HG03460 (cell line): ENCODE measurements around the gene P2RX1.

Experiments
- ATAC-seq: cut with Tn5 transposase; IDR thresholded peaks from one replicate; pipeline ENCODE4 v1.9.1; 2021; ENCODE audit not compliant: unreplicated experiment

P2RX1 gene

DNA sequence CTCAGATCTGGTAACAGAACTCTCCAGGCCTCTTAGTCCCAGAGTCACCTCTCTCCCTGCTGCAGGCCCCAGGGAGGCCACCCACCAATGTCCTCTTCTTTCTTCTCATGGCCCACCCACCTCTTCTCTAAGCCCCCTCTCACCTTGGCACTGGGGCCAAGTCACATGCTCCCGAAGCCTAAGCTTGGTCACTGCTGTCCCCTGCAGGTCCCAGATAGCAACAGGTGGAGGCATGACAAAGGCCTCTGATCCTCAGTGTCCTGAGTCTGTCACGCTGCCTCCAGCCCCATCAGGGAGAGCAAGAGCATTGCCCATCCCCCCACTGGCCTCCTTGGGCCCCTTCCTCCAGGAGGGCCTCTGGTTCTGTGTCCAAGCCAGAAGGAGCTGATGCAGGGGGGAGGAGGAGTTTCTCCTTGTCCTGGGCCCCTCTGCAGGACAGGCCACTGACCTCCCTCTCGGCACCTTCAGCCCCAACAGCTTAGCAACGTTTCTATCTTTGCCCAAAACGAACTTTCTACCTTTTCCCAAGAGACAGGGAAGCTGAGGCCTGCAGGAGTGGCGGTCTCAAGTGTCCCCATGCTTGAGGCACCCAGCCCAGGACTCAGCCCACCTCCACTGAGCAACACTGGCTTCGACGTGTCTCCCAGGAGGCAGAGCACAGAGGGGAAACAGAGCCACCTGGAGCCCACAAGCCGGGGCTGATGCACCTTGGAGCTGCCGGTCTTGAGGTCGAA is 8.6 kb downstream of the P2RX1 start:
- ATAC-seq = no peak

DNA sequence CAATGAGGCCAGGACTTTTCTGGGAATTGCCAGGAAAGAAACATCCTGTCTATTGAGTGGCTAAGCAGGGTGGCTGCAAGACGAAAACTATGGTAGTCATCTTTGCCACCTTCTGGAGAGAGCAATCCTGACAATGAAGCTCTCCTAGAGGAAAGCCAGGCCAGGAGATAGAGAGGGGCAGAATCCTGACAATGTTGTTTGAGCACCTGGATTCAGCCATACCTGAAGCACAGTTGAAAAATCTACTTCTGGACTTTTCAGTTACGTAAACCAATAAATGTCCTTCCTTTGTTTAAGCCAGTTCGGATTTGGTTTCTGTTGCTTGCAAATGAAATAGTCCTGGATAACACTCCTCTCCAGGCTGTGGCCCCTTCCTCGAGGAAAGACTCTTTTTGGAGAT is 9.4 kb downstream of the P2RX1 start:
- ATAC-seq = no peak

DNA sequence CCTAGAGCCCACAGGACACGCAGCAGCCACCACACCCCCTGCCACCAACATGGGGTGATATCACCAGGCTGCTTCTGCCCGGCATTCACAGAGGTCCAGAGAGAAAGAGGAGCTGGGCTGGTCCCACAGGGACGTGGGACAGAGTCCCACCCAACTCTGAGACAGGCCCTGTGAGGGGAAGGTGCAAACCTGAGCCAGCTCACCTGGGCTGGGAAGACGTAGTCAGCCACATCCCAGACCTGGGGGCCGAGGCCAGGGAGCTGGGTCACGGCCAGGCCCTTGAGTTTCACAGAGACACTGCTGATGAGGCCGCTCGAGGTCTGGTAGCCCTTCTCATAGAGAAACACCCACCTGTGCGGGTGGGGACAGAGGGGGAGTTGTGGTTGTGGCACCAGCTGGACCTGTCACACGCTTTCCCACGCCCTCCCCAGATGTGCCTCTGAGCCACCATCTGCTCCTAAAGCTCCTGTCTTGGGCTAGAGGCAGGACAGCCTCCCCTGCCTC is 11.2 kb downstream of the P2RX1 start:
- ATAC-seq = peak; percentile 52

DNA sequence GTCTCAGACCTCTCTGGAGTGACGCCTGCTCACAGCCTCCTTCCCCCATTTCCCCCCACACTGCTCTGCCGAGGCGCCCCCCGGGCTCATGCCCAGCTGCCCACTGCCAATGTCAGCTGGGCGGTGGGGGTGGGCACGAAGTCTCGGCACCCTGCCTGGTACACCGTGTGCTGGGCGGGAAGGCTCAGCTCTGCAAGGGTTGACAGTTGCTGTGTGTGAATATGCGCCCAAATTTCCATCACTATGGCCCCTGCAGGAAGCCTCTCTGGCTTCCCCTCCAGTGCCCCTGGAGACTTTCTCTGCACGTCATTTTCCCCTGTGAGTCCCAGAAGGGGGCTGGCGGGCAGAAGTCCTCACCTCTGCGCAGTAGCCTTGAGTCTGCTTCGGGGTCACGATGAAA is 11.8 kb downstream of the P2RX1 start:
- peak; percentile 20 for ATAC-seq

DNA sequence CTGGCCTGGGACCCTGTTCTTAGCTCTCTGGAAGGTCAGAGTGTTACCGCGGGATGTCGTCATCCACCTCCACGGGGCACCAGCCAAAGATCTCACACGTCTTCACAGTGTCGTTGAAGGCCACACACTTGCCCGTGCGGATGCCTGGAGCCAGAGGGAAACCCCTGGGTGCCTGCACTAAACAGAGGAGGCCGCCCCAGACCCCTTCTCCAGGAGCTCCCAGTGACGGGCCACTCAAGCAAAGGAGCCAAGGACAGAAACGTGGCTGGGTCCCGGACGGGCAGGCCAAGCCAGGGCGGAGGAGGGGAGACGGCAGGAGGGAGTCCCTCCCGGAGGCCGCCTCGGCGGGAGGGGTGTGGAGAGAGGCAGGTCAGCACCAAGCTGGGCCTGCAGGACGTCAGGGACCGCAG is 12.4 kb downstream of the P2RX1 start:
- ATAC-seq = no peak

DNA sequence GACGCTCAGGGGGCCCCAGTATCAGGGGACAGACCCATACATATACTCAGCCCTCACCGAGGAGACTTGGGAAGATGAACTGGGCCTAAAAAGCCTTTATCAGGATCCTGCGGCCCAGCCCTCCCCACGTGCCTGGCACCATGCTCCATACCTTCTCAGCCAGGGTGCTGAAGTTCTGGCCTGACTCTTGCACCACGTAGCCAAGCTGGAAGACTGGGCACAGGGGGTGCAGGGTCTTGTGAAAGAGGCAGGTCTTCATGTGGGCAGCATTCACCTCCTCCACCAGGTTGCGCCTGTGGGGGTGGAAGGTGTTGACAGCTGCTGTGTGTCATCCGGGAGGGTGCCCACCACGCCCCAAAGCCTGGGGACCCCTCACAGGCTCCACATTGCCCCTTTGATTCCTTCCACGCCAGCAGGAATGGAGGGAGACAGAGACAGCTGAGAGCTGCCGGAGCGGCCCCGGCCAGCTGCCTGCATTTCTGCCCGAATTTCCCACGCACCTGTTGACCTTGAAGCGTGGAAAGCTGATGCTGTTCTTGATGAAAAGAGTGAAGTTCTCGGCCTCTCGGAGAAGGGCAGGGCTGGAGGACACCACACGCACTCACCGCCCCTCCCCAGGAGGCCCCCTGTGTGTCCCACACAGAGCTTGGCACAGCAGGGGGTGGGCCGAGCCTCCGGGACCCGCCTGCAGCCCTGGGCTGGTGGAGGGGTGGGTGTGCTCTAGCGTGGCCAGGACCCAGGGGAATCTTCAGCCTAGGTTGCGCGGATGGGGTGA is 13.0 kb downstream of the P2RX1 start:
- ATAC-seq = no peak

DNA sequence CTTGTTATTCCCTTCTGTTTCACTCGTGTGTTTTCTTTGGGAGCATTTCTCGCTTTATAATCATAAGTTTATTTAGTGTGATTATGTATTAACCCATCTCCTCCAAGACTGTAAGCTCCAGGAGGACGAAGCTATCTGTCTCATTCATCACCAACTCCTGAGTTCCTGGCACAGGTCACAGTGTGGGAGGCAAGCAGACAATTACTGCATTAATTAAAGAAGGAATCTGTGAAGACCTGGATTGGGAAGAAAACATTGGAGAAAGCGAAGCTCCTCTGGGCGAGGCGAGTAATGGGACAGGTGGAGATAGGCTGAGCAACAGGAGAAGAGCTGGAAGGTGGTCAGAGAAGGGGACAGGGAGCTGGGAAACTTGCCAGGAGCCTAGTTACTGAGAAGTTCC is 15.6 kb downstream of the P2RX1 start:
- no peak for ATAC-seq

DNA sequence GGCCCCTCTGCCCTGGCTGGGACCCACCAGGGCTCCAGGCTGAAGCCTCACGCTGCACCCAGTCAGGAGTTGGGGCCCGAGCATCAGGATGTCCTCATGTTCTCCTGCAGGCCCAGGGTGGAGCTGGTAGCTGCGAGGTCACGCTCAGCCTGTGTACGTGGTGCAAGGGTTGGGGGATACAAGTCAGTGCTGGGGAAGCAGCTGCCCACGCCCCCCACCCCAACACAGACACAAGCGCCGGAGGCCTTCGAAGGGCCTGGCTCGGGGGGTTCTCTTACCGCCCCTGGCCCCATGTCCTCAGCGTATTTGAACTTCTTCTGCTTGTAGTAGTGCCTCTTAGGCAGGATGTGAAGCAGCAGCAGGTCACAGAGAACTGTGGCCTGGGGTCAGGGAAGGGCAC is 18.5 kb downstream of the P2RX1 start:
- ATAC-seq = no peak

DNA sequence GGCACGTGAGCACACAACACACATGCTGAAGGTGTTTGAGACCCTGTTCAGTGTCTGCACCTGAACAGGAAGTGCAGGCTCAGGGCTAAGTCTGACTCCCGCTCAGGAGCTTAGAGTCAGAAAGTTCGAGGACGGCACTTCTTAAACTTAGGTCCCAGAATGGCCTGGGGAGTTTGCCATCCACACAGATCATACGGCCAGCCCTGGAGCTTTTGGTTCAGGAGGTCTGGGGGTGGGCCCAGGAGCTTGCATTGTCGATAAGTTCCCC is 19.4 kb downstream of the P2RX1 start:
- no peak for ATAC-seq

DNA sequence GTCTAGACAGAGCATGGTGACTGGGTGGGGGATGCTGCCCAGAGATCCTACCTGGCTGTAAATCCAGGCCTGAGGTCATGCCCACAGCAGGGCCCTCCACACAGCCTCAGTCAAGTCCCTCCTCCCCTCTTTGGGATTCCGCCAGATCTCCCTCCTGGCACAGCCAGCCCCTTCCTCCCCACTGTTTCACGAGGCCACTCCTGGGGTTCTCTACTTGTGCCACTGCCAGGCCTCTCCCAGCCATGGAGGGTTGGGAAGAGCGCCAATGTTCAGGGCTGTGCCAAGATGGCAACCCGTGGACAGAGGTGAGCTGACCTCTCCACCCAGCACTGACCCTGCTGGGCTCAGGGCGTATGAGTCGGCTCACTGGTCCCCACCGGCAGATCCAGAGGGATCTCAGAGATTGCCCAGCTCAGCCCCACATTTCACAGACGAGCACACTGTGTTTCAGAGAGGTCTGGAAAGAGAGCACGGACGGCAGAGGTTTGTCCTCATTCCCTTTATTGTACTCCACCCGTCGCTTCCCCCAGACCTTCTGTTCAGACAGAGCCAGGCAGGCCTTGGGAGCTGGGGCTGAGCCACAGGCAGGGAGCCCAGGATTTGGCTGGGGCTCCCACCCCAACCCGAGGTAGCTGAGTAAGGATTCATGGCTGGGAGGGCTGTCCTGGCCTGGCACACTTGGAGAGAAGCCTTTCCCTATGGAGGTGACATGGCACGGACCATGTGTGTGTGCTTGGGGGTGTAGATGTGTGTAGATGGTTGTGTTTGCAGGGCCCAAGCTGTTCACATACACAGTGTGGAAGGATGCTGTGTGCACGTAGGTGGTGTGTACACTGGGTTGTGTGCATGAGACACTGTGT is 19.9 kb downstream of the P2RX1 start:
- ATAC-seq = no peak

DNA sequence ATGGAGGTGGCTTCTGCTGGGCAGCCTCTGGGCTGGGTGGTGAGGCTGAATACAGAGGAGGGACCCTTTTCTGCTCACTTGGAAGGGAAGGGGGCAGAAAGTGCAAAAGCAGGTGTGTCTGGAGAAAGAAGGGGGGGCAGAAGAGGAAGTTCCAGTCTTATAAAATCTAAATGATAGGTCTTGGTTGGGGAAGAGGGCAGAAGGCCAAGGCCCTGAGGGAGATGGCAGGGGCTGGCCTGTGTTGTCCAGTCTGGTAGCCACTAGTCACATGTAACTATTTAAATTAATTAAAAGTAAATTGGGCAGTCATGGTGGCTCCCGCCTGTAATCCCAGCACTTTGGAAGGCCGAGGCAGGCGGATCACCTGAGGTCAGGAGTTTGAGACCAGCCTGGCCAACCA is 20.9 kb downstream of the P2RX1 start:
- ATAC-seq = no peak

DNA sequence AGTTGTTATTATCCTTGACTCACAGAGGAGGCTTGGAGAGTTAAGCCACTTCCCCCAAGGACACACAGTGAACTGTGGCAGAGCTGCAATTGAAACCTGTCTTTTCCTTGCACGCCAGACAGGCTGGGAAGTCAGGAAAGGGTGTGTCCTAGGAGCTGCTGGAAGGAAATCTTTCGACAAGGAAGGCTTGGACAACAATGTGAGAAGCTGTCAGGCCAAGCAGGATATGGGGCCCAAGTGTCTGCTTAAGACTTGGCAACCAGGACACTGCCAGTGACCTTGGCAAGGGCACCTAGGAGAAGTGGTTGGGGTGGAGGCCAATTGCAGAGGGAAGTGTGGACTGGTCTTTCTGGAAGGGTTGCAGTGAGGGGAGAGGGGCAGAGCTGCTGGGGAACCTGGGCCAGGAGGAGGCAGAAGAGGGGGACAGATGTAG is 21.3 kb downstream of the P2RX1 start:
- ATAC-seq = no peak

DNA sequence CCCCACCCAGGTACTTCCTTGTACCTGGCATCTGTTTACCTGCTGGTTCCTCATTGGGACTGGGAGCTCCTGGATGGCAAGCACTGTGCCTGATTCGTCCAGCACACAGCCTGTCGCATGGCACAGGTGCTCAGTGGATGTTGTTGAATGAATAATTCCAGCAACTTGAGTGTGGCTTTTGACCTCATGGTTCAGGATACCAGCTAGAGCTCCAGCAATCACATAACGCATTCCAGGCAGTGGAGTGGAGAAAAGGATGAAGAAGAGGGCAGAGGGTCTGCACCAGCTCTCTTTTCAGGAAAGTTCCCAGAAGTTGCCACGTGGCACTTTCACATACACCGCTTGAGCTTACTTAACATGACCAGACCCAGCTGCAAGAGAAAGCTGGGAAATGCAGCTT is 22.1 kb downstream of the P2RX1 start:
- ATAC-seq = no peak

DNA sequence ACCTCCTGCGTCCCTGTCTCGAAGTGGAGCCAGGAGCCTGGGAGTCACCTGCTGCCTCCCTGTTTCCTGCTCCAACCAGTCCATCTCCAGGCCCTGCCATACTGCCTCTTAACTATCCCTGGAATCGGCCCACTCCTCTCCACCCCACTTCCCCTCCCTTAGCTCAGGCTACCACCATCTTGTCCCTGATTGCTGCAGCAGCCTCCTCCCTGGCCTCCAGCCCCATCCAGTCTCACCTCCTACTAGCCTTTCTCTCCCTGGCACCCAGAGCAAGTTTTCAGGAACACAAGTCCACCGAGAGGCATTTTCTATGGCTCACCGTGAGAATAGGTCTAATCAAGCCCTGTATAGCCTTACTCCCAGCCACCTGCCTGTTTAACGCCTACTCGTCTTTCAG is 22.5 kb downstream of the P2RX1 start:
- ATAC-seq = no peak

DNA sequence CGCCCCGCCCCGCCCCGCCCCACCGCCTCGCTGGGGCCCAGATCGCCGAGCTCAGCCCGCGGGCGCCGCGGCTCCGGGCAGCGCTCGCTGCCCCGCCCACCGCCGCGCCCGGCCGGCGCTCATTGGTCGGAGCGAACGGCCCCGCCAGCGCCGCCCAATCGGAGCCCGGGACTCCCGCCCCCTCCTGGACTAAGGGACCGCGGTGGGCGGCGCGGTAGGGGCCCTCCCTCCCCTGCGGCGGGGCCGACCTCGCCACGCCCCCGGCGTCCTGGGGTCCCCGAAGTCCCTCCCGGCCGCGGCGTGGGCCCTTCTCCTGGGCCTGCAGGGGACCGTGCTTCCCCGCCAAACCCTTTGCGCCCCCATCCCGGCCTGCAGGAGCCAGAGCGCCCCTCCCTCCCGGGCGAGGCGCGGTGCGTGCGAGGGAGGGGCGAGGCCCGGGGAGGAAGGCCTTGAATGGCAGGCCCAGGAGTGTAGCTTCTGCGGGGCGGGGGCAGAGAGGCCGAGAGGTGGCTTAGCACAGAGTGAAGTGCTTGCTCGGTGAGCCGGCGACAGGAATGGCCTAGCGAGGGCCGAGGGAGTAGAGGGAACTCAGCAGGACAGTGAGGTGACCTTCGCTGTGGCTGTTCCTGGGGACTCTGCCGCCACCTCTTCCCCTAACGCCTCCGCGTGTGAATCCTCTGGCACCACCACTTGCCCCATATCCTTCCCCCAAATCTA is 23.1 kb downstream of the P2RX1 start, which contains the start of gene CAMKK1:
TSS of gene CAMKK1 (minus strand) at position 51 of the 717 bp plus-strand sequence. CDS start 7,366 bp downstream, outside the sequence.
- ATAC-seq = peak; percentile 73

DNA sequence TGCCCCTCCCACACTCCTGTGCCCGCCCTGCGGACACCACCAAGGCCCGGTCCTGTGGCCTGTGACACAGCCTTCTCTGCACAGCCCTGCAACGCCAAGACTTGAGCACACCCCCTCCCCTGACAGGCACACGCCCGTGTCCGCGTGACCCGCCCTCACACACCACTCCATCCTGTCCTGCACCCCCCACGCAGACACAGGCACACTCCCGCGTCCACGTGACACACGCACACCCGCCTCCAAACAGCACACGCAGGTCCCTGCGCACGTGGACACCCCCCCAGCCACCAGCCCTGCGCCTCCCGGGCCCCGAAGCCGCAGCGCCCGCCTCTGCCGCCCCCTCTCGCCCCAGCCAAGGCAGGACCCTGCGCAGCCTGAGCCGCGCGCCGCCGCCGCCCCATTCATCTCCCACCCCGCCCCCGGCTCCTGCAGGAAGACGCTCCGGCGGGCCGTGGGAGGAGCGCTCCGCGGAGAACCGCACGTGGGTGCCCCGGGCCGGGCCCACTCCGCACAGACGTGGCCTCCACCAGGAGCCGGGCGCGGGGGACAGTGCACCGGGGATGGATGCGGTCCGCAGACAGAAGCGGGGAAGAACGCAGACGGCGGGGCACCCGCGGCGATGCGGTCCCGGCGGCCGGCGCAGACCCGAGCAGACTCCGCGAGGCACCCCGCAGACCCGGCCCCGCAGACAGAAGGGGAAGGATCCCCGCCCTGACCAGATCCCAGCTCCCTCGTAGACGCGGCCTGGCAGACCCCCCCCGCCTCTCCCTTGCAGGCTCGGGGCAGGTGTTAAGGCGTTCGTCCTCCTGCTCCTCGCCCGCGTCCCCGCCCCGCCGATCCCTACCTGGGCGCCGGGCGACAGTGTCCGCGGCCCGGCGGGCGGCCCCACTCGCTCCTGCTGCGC is 23.9 kb downstream of the P2RX1 start:
- ATAC-seq = peak; percentile 24

DNA sequence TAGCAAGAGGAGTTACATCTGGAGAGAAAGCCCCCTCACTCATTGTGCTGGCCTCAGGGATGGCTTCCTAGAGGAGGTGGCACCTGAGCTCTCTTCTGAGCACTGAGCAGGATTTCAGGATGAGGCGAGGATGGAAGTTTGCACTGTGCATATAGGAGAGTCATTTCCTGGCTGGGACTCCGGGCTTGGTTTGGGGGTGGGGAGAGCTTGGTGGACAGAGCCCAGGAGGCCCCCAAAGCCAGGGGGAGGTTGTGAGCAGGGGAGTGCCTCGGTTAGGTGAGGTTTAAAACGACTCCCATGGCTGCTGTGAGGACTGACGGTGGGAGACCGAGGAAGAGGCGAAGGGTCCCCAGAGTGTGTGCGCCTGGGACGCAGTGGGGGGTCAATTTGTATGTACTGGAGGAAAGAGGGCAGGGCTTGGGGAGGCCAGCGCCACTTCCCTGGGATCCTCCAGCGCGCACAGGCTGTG is 24.6 kb downstream of the P2RX1 start:
- ATAC-seq = no peak

DNA sequence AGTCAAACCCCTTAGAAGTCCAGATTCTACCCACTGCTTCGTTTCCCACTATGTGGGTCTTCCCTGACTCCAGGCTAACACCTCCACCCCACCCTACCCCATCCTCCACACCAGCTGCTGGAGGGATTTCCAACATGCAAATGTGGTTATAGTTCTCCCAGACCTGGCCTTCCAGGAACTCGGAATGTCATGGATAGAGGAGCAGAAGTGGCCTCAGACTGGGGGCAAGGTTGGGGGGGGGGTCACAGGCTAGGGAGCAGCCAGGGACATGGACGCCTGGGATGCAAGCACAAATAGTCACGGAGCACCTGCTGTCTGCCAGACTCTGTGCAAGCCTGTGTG is 25.4 kb downstream of the P2RX1 start:
- no peak for ATAC-seq

DNA sequence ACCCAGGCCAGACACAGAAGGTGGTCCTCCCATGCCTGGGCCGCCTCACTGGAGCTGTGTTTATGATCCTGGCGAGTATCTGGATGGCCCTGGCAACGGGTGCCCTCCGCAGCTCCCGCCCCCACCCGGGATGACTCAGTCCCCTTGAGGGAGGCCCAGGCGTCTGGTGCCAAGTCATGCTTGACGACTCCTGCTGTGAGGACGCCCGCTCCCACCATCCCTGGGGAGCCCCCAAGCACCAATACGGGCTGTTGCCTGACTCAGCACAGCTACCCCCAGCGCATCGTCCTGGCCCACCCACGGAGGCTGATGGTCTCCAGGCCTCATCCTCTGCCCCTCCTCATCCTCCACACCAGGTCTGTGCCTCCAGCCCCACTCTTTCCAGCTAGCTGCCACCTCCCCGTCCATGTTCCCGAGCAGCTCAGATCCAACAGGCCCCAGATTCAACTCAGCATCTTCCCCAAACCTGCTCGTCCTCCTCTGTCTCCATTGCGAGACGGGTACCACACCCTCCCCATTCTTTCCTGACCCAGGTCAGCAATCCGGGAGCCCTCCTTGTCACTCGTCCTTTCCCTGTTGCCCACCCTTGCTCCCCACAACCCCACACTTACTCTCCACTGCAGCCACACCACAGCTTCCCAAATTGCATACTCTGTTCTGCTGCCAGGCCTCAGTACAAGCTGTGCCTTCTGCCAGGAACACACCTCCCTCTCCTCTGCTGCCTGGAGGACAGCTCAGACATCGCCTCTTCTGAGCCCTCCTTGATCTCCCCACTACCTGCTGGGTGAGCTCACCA is 26.0 kb downstream of the P2RX1 start:
- no peak for ATAC-seq
